Liver (tissue), 9 donors: Measurements from ENCODE around the gene MAEL. TPM values are rescaled to one million over a fixed set of nuclear protein-coding genes. Genes with fewer than 3 reads are reported as not detected.

ENCODE experiments used
- DNase-seq: peaks from one replicate; pipeline ENCODE4 v3.0.0-alpha.2; 2017; ENCODE audit warnings: low spot score
- H3K27ac ChIP-seq, 2 donors: one replicate each; pipeline ENCODE4 v1.7.0; 2013; ENCODE audit warnings: inconsistent platforms in 2 of 2, low read length in 2 of 2, control low read depth in 1 of 2, low read depth in 1 of 2, mild to moderate bottlenecking in 1 of 2
- H3K27me3 ChIP-seq, 4 donors: one replicate each; pipeline versions ENCODE4 v1.6.1 to v1.7.0; 2013; ENCODE audit warnings: low read length in 3 of 4, inconsistent platforms in 1 of 4, mild to moderate bottlenecking in 1 of 4, moderate library complexity in 1 of 4; ENCODE audit not compliant: control insufficient read depth in 4 of 4, insufficient read depth in 4 of 4
- H3K36me3 ChIP-seq, 4 donors: one replicate each; pipeline versions ENCODE4 v1.6.1 to v1.7.0; 2013; ENCODE audit warnings: low read length in 3 of 4, mild to moderate bottlenecking in 3 of 4, low read depth in 1 of 4, moderate library complexity in 1 of 4; ENCODE audit not compliant: control insufficient read depth in 4 of 4, insufficient read depth in 3 of 4
- H3K4me1 ChIP-seq, 4 donors: one replicate each; pipeline versions ENCODE4 v1.6.1 to v1.7.0; 2013; ENCODE audit warnings: low read length in 3 of 4, mild to moderate bottlenecking in 3 of 4, moderate library complexity in 1 of 4; ENCODE audit not compliant: control insufficient read depth in 4 of 4, insufficient read depth in 4 of 4
- H3K4me3 ChIP-seq, 3 donors: one replicate each; pipeline versions ENCODE4 v1.6.1 to v1.7.0; 2013; ENCODE audit warnings: low read length in 3 of 3, control low read depth in 1 of 3, low read depth in 1 of 3, mild to moderate bottlenecking in 1 of 3
- H3K9ac ChIP-seq, 2 donors: one replicate each; pipeline ENCODE4 v1.7.0; 2013; ENCODE audit warnings: low read length in 2 of 2, mild to moderate bottlenecking in 2 of 2, moderate library complexity in 2 of 2, control low read depth in 1 of 2, low read depth in 1 of 2
- H3K9me3 ChIP-seq, 4 donors: one replicate each; pipeline versions ENCODE4 v1.6.1 to v1.7.0; 2013; ENCODE audit warnings: low read length in 3 of 4; ENCODE audit not compliant: control insufficient read depth in 4 of 4
- ATF3 ChIP-seq: IDR thresholded peaks from 2 replicates; pipeline ENCODE4 v1.6.1; 2016; ENCODE audit warnings: antibody characterized with exemption
- EGR1 ChIP-seq, 2 donors: IDR thresholded peaks; 2 replicates each; pipeline ENCODE4 v1.6.1; 2016 to 2018; ENCODE audit warnings: antibody characterized with exemption in 2 of 2, low read depth in 2 of 2
- FOXA1 ChIP-seq: IDR thresholded peaks from 2 replicates; pipeline ENCODE4 v1.6.1; 2016; ENCODE audit warnings: antibody characterized with exemption
- FOXA2 ChIP-seq: IDR thresholded peaks from 2 replicates; pipeline ENCODE4 v1.6.1; 2016; ENCODE audit warnings: antibody characterized with exemption
- GABPA ChIP-seq, 2 donors: IDR thresholded peaks in 1 of 2; conservative IDR thresholded peaks in 1 of 2; 2 replicates each; pipeline ENCODE4 v1.6.1; 2016; ENCODE audit warnings: antibody characterized with exemption in 2 of 2, mild to moderate bottlenecking in 1 of 2, moderate library complexity in 1 of 2
- HNF4A ChIP-seq, 2 donors: conservative IDR thresholded peaks; 2 replicates each; pipeline ENCODE4 v1.6.1; 2016; ENCODE audit warnings: antibody characterized with exemption in 2 of 2, mild to moderate bottlenecking in 2 of 2
- HNF4G ChIP-seq: IDR thresholded peaks from 2 replicates; pipeline ENCODE4 v1.6.1; 2016; ENCODE audit warnings: antibody characterized with exemption
- JUND ChIP-seq, 2 donors: IDR thresholded peaks; 2 replicates each; pipeline ENCODE4 v1.6.1; 2016; ENCODE audit warnings: antibody characterized with exemption in 2 of 2
- NR2F2 ChIP-seq: IDR thresholded peaks from 2 replicates; pipeline ENCODE4 v1.6.1; 2016; ENCODE audit warnings: antibody characterized with exemption
- RAD21 ChIP-seq, 2 donors: IDR thresholded peaks; 2 replicates each; pipeline ENCODE4 v1.6.1; 2016; ENCODE audit warnings: antibody characterized with exemption in 2 of 2, mild to moderate bottlenecking in 2 of 2
- RXRA ChIP-seq, 2 donors: IDR thresholded peaks; 2 replicates each; pipeline ENCODE4 v1.6.1; 2017 to 2018; ENCODE audit warnings: antibody characterized with exemption in 2 of 2, mild to moderate bottlenecking in 1 of 2
- SP1 ChIP-seq: IDR thresholded peaks from 2 replicates; pipeline ENCODE4 v1.6.1; 2018; ENCODE audit warnings: antibody characterized with exemption, mild to moderate bottlenecking
- YY1 ChIP-seq: IDR thresholded peaks from 2 replicates; pipeline ENCODE4 v1.6.1; 2016; ENCODE audit warnings: antibody characterized with exemption, mild to moderate bottlenecking
- ZBTB33 ChIP-seq: IDR thresholded peaks from 2 replicates; pipeline ENCODE4 v1.6.1; 2016; ENCODE audit warnings: antibody characterized with exemption
- WGBS: extraction: QIAGEN DNeasy Blood & Tissue Kit; methylation state at CpG from one replicate; pipeline ENCODE4 v1.1.7; 2013; 5-methylcytosine and 5-hydroxymethylcytosine counted together
- polyA plus RNA-seq, 2 donors: library from polyadenylated mRNA; stranded (reverse) in 1 of 2; unstranded in 1 of 2; fragments of 200-250 nt in 1 of 2; fragments of >200 nt in 1 of 2; fragmentation: Nextera tagmentation in 1 of 2; extraction: Ambion mirVana in 1 of 2; gene quantifications; one replicate each; pipeline versions ENCODE4 v1.2.1 to v1.2.3, GENCODE V29; 2013 to 2015
- total RNA-seq, 2 donors: library from RNA; depleted of rRNA; stranded (reverse); fragments of >200 nt; gene quantifications; one replicate each; pipeline ENCODE4 v1.2.3, GENCODE V29; 2014
- TF ChIP-seq, protein P1 (sequence below): IDR thresholded peaks from 2 replicates; pipeline ENCODE4 v1.6.1; 2016; ENCODE audit warnings: antibody characterized with exemption, mild to moderate bottlenecking
- TF ChIP-seq, protein P2 (sequence below): fragments of 150-350 bp; IDR thresholded peaks from 2 replicates; pipeline ENCODE4 v1.5.1; 2017; ENCODE audit warnings: improper control_type of control experiment, low read depth, low read length; ENCODE audit not compliant: missing input control
- TF ChIP-seq, protein P3 (sequence below): IDR thresholded peaks from 2 replicates; pipeline ENCODE4 v1.6.1; 2016; ENCODE audit warnings: antibody characterized with exemption
- donor health status: healthy.
- donor health status: healthy.
- donor health status: healthy.
- donor health status: healthy.
- donor health status: healthy.

MAEL gene
- total and polyA plus RNA-seq, 4 donors, result 0.14 to 0.23 TPM; not detected in 2

DNA sequence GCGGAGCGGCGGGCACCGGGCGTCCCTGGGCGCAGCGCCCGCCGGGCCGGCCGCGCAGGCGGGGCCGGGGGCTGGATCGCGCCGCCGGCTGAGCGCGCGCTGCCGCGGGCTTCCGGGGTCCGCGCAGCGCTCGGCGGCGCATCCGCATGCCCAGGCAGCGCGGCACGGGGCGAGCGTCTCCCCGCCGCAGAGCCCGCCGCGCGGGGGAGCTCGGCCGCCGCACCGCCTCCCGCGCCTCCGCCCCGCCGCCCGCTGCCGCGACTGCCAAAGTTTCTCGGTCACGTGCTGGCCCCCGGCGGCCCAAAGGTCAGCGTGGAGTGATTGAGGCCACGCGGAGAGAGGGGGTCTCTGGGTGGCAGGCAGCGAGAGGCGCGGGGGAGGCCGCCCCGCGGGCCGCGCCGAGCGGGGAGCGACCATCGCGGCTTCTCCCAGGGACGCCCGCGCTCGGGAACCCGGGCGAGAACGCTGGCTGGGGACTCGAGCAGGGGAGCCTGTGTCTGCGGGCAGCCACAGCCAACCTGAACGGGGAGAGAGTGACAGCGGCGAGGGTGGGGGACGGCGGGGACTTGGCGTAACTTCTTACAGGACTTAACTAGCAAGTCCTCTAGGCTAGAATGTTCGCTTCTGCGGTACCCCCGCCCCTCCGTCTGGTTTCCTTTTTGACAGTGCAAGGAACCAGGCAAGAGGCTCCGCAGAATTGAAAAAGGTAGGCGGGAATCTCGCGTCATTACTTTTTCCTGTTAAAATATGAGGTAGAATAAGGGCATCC is 13.5 kb upstream of the MAEL start, which contains the start of gene ILDR2:
Gene ILDR2, minus strand, starts transcription at position 180 of the 769 bp plus-strand sequence. CDS start 272 bp downstream, outside the sequence.
- Histone ChIP-seq H3K4me1 (peaks cover 1 to 8% (median 7%) of the 10 kb centered on the region in 4 donors), H3K27ac (peak within 1 kb of the TSS; percentile 53 to 63), H3K27me3 (no peaks in the 10 kb centered on the region), H3K9me3 (no peaks in the 10 kb centered on the region), H3K36me3 (no peaks in the 10 kb centered on the region), H3K4me3 (peak within 1 kb of the TSS; percentile 69 to 85 (median 82)), H3K9ac (peak within 1 kb of the TSS; percentile 71 to 80)
- TF ChIP-seq GABPA (IDR thresholded peaks at IDR 0.05 in 1 of 2, conservative IDR thresholded peaks at IDR 0.05 in 1 of 2), result no peak
- no peak for TF ChIP-seq ATF3
- no peak for TF ChIP-seq YY1
- TF ChIP-seq SP1, result no peak
- TF ChIP-seq NR2F2, result no peak
- TF ChIP-seq HNF4G, result no peak
- TF ChIP-seq EGR1 (IDR thresholded peaks at IDR 0.05; ENCODE audit: low read depth in 2 of 2), result no peak
- TF ChIP-seq RXRA (IDR thresholded peaks at IDR 0.05), result no peak
- TF ChIP-seq, protein P1, sequence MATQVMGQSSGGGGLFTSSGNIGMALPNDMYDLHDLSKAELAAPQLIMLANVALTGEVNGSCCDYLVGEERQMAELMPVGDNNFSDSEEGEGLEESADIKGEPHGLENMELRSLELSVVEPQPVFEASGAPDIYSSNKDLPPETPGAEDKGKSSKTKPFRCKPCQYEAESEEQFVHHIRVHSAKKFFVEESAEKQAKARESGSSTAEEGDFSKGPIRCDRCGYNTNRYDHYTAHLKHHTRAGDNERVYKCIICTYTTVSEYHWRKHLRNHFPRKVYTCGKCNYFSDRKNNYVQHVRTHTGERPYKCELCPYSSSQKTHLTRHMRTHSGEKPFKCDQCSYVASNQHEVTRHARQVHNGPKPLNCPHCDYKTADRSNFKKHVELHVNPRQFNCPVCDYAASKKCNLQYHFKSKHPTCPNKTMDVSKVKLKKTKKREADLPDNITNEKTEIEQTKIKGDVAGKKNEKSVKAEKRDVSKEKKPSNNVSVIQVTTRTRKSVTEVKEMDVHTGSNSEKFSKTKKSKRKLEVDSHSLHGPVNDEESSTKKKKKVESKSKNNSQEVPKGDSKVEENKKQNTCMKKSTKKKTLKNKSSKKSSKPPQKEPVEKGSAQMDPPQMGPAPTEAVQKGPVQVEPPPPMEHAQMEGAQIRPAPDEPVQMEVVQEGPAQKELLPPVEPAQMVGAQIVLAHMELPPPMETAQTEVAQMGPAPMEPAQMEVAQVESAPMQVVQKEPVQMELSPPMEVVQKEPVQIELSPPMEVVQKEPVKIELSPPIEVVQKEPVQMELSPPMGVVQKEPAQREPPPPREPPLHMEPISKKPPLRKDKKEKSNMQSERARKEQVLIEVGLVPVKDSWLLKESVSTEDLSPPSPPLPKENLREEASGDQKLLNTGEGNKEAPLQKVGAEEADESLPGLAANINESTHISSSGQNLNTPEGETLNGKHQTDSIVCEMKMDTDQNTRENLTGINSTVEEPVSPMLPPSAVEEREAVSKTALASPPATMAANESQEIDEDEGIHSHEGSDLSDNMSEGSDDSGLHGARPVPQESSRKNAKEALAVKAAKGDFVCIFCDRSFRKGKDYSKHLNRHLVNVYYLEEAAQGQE, result no peak
- no peak for TF ChIP-seq RAD21 (IDR thresholded peaks at IDR 0.05)
- under 1% methylated on average over 97 of the region's 97 CpGs for WGBS
- DNase-seq, result peak; percentile 45

GRCh38 chr1:166977951-166978350 is 11.1 kb upstream of the MAEL start:
- no peak overlapping the region for H3K27ac ChIP-seq
- H3K4me1 ChIP-seq, result peaks cover 1 to 13% (median 7%) of the 10 kb centered on the region in 4 donors
- H3K9ac ChIP-seq, result no peak overlapping the region
- no peaks in the 10 kb centered on the region for H3K36me3 ChIP-seq
- no peak overlapping the region for H3K4me3 ChIP-seq
- 98% methylated on average over 2 of the region's 2 CpGs for WGBS
- TF ChIP-seq FOXA1, result no peak
- no peak for TF ChIP-seq HNF4A (conservative IDR thresholded peaks at IDR 0.05)
- no peak for TF ChIP-seq ATF3
- TF ChIP-seq HNF4G, result no peak
- TF ChIP-seq, protein P2, sequence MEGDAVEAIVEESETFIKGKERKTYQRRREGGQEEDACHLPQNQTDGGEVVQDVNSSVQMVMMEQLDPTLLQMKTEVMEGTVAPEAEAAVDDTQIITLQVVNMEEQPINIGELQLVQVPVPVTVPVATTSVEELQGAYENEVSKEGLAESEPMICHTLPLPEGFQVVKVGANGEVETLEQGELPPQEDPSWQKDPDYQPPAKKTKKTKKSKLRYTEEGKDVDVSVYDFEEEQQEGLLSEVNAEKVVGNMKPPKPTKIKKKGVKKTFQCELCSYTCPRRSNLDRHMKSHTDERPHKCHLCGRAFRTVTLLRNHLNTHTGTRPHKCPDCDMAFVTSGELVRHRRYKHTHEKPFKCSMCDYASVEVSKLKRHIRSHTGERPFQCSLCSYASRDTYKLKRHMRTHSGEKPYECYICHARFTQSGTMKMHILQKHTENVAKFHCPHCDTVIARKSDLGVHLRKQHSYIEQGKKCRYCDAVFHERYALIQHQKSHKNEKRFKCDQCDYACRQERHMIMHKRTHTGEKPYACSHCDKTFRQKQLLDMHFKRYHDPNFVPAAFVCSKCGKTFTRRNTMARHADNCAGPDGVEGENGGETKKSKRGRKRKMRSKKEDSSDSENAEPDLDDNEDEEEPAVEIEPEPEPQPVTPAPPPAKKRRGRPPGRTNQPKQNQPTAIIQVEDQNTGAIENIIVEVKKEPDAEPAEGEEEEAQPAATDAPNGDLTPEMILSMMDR, result no peak
- TF ChIP-seq ZBTB33, result no peak
- no peak for TF ChIP-seq YY1
- no peak for TF ChIP-seq EGR1 (IDR thresholded peaks at IDR 0.05; ENCODE audit: low read depth in 2 of 2)
- TF ChIP-seq RXRA (IDR thresholded peaks at IDR 0.05), result no peak
- TF ChIP-seq, protein P1, result no peak
- no peak for TF ChIP-seq FOXA2
- no peak for TF ChIP-seq RAD21 (IDR thresholded peaks at IDR 0.05)
- no peak for TF ChIP-seq JUND (IDR thresholded peaks at IDR 0.05)
- TF ChIP-seq, protein P3, sequence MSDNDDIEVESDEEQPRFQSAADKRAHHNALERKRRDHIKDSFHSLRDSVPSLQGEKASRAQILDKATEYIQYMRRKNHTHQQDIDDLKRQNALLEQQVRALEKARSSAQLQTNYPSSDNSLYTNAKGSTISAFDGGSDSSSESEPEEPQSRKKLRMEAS, result no peak
- no peak for TF ChIP-seq NR2F2
- TF ChIP-seq SP1, result no peak
- TF ChIP-seq GABPA (IDR thresholded peaks at IDR 0.05 in 1 of 2, conservative IDR thresholded peaks at IDR 0.05 in 1 of 2), result no peak
- H3K9me3 ChIP-seq, result no peaks in the 10 kb centered on the region
- no peaks in the 10 kb centered on the region for H3K27me3 ChIP-seq
- DNase-seq, result no peak
